H1 (cell line): Measurements from ENCODE around the gene TRIM67. TPM values are rescaled to one million over a fixed set of nuclear protein-coding genes. Genes with fewer than 3 reads are reported as not detected.

Experiments used
- CTCF ChIA-PET: fragments of 300-600 bp; sonication (Branson Sonifier 250); formaldehyde crosslinking; loops from one replicate; lab custom pipeline; 2021; ENCODE audit not compliant: partially characterized antibody; lab: Charles Lee
- POLR2A ChIA-PET: fragments of 300-600 bp; sonication (Branson Sonifier 250); formaldehyde crosslinking; loops from one replicate; lab custom pipeline; 2021; ENCODE audit warnings: inconsistent platforms; ENCODE audit not compliant: partially characterized antibody; lab: Charles Lee
- DNase-seq, 2 experiments: peaks; one replicate each; pipeline versions ENCODE4 v3.0.0 to v3.0.0-alpha.2; 2010 to 2022; ENCODE audit warnings: low spot score in 2 of 2, low read depth in 1 of 2, mixed read lengths in 1 of 2
- FAIRE-seq: peaks from 2 replicates; lab custom pipeline; 2011; peaks lifted over from hg19 to GRCh38; lab: Jason Lieb, UNC
- H2AFZ ChIP-seq: 2 replicates; pipeline ENCODE4 v1.8.1; 2012; ENCODE audit warnings: low read length, inconsistent platforms
- H2AK5ac ChIP-seq: 2 replicates; pipeline ENCODE4 v1.6.1; 2013; ENCODE audit warnings: low read depth, low read length
- H2BK120ac ChIP-seq: replicated peaks from 2 replicates; pipeline ENCODE3; 2013; ENCODE audit warnings: low read depth, low read length, inconsistent platforms
- H2BK12ac ChIP-seq: 2 replicates; pipeline ENCODE4 v1.6.1; 2013; ENCODE audit warnings: low read depth, low read length
- H2BK15ac ChIP-seq: 2 replicates; pipeline ENCODE4 v1.6.1; 2013; ENCODE audit warnings: low read length
- H2BK20ac ChIP-seq: 2 replicates; pipeline ENCODE4 v1.6.1; 2013; ENCODE audit warnings: low read length
- H2BK5ac ChIP-seq: 2 replicates; pipeline ENCODE4 v1.6.1; 2013; ENCODE audit warnings: low read depth, low read length
- H3K14ac ChIP-seq: 2 replicates; pipeline ENCODE4 v1.6.1; 2013; ENCODE audit warnings: inconsistent platforms; ENCODE audit not compliant: insufficient read length
- H3K18ac ChIP-seq: 2 replicates; pipeline ENCODE4 v1.6.1; 2013; ENCODE audit warnings: low read length; ENCODE audit errors: extremely low read depth
- H3K23ac ChIP-seq: 2 replicates; pipeline ENCODE4 v1.6.1; 2013; ENCODE audit warnings: inconsistent platforms; ENCODE audit not compliant: insufficient read length
- H3K23me2 ChIP-seq: 2 replicates; pipeline ENCODE4 v1.6.1; 2013; ENCODE audit warnings: low read depth, low read length
- H3K27ac ChIP-seq: 2 replicates; pipeline ENCODE4 v1.6.1; 2011; ENCODE audit warnings: low read depth, low read length, inconsistent platforms
- H3K27me3 ChIP-seq, 4 experiments: replicated peaks in 1 of 4; 1 replicate in 1 of 4; 2 replicates in 3 of 4; pipeline versions ENCODE4 v1.6.1 to v1.8.1; 2011 to 2013; ENCODE audit warnings: low read length in 3 of 4, mild to moderate bottlenecking in 3 of 4, inconsistent platforms in 2 of 4, mixed read lengths in 2 of 4, moderate library complexity in 1 of 4; ENCODE audit not compliant: control insufficient read depth in 3 of 4, insufficient read depth in 3 of 4; ENCODE audit errors: extremely low read depth in 1 of 4
- H3K36me3 ChIP-seq, 4 experiments: 2 replicates each; pipeline versions ENCODE4 v1.6.1 to v1.8.1; 2011 to 2013; ENCODE audit warnings: mild to moderate bottlenecking in 4 of 4, low read length in 3 of 4, moderate library complexity in 2 of 4, control low read depth in 1 of 4, inconsistent platforms in 1 of 4; ENCODE audit not compliant: insufficient read depth in 4 of 4, control insufficient read depth in 2 of 4
- H3K4ac ChIP-seq: replicated peaks from 2 replicates; pipeline ENCODE3; 2013; ENCODE audit warnings: low read length, low read depth, mixed read lengths, inconsistent platforms; ENCODE audit not compliant: insufficient read length
- H3K4me1 ChIP-seq, 4 experiments: replicated peaks in 1 of 4; 1 replicate in 1 of 4; 2 replicates in 3 of 4; pipeline versions ENCODE4 v1.6.1 to v1.8.1; 2011 to 2013; ENCODE audit warnings: low read length in 3 of 4, inconsistent platforms in 2 of 4, mixed read lengths in 1 of 4; ENCODE audit not compliant: insufficient read depth in 4 of 4, control insufficient read depth in 3 of 4
- H3K4me2 ChIP-seq, 2 experiments: 2 replicates each; pipeline versions ENCODE4 v1.6.1 to v1.8.1; 2011 to 2013; ENCODE audit warnings: low read depth in 2 of 2, low read length in 2 of 2, control low read depth in 1 of 2, inconsistent platforms in 1 of 2, mild to moderate bottlenecking in 1 of 2; ENCODE audit not compliant: insufficient read depth in 1 of 2
- H3K4me3 ChIP-seq, 4 experiments: fragments of 200-600, 300-600 bp in 1 of 4; sonication (generic), shearing (Covaris generic), sonication (Bioruptor Twin) in 1 of 4; 2 replicates each; pipeline versions ENCODE4 v1.5.1 to v1.8.1; 2011 to 2016; ENCODE audit warnings: low read length in 4 of 4, low read depth in 3 of 4, control low read depth in 2 of 4, inconsistent platforms in 2 of 4, mild to moderate bottlenecking in 2 of 4, mixed read lengths in 1 of 4, moderate library complexity in 1 of 4; ENCODE audit not compliant: insufficient read depth in 2 of 4; ENCODE audit errors: extremely low read depth in 1 of 4
- H3K56ac ChIP-seq: replicated peaks from 2 replicates; pipeline ENCODE3; 2013; ENCODE audit warnings: low read depth, mild to moderate bottlenecking, mixed read lengths, low read length, inconsistent platforms; ENCODE audit not compliant: insufficient read length
- H3K79me1 ChIP-seq: 2 replicates; pipeline ENCODE4 v1.6.1; 2013; ENCODE audit warnings: low read depth, low read length, control low read depth
- H3K79me2 ChIP-seq, 2 experiments: 2 replicates each; pipeline versions ENCODE4 v1.6.1 to v1.8.1; 2012 to 2013; ENCODE audit warnings: low read length in 2 of 2, mild to moderate bottlenecking in 2 of 2, inconsistent platforms in 1 of 2; ENCODE audit not compliant: insufficient read depth in 2 of 2, control insufficient read depth in 1 of 2
- H3K9ac ChIP-seq, 4 experiments: replicated peaks in 1 of 4; 1 replicate in 1 of 4; 2 replicates in 3 of 4; pipeline versions ENCODE4 v1.6.1 to v1.8.1; 2011 to 2013; ENCODE audit warnings: low read depth in 3 of 4, low read length in 3 of 4, control low read depth in 2 of 4, mild to moderate bottlenecking in 2 of 4, moderate library complexity in 2 of 4, inconsistent platforms in 1 of 4; ENCODE audit errors: extremely low read depth in 1 of 4
- H3K9me3 ChIP-seq, 2 experiments: 2 replicates each; pipeline versions ENCODE4 v1.6.1 to v1.8.1; 2012 to 2013; ENCODE audit warnings: mild to moderate bottlenecking in 2 of 2, moderate library complexity in 2 of 2, control low read depth in 1 of 2, inconsistent platforms in 1 of 2, low read depth in 1 of 2, low read length in 1 of 2, mixed read lengths in 1 of 2; ENCODE audit not compliant: insufficient read depth in 2 of 2
- H4K20me1 ChIP-seq, 2 experiments: replicated peaks in 1 of 2; 2 replicates each; pipeline versions ENCODE3 to v1.8.1; 2011 to 2013; ENCODE audit warnings: inconsistent platforms in 2 of 2, low read length in 2 of 2, mild to moderate bottlenecking in 1 of 2; ENCODE audit not compliant: insufficient read depth in 2 of 2, control insufficient read depth in 1 of 2
- H4K5ac ChIP-seq: 2 replicates; pipeline ENCODE4 v1.6.1; 2013; ENCODE audit warnings: low read length, low read depth, mixed read lengths, inconsistent platforms; ENCODE audit not compliant: insufficient read length
- H4K8ac ChIP-seq: 2 replicates; pipeline ENCODE4 v1.8.0; 2013; ENCODE audit warnings: mild to moderate bottlenecking, moderate library complexity, low read length, inconsistent platforms; ENCODE audit not compliant: insufficient read depth; ENCODE audit errors: extremely low read depth
- H4K91ac ChIP-seq: replicated peaks from 2 replicates; pipeline ENCODE3; 2013; ENCODE audit warnings: low read length, mixed read lengths, inconsistent platforms; ENCODE audit not compliant: insufficient read length
- WGBS, 2 experiments: shearing (Covaris generic) in 1 of 2; methylation state at CpG; one replicate each; pipeline versions ENCODE4 v1.1.6 to v1.1.7; 2013 to 2015; ENCODE audit warnings: low lambda C conversion rate in 2 of 2, mixed read lengths in 2 of 2, inconsistent platforms in 1 of 2, low coverage in 1 of 2, missing lambda C conversion rate in 1 of 2; ENCODE audit not compliant: insufficient replicate concordance in 2 of 2, insufficient coverage in 1 of 2, insufficient read length in 1 of 2; ENCODE audit errors: extremely low coverage in 1 of 2, missing lambda C conversion rate in 1 of 2; 5-methylcytosine and 5-hydroxymethylcytosine counted together
- polyA plus RNA-seq, 7 experiments: library from polyadenylated mRNA; depleted of rRNA in 3 of 7; stranded (reverse) in 5 of 7; unstranded in 2 of 7; fragments of >200 nt in 5 of 7; fragments of 200-250 nt in 2 of 7; gene quantifications; 1 replicate in 5 of 7; 2 replicates in 1 of 7; 4 replicates in 1 of 7; pipeline versions ENCODE4 v1.2.1 to v1.2.3, GENCODE V29; 2011 to 2013; ENCODE audit warnings: missing spikeins in 2 of 7, mixed read lengths in 2 of 7
- total RNA-seq: library from RNA; stranded (reverse); fragmentation: NEBNext Ultra II Directional; extraction: Animal tissue kit (Norgen Biotek cat#: 25700); gene quantifications from 2 replicates; pipeline ENCODE4 v1.2.1, GENCODE V29; 2021

The TRIM67 gene
- total and polyA plus RNA-seq, 2 of the 8 experiments (the other 6 are each of a cell fraction or from before 2014, with no cell fraction given): under 0.01 TPM; not detected in 1

DNA sequence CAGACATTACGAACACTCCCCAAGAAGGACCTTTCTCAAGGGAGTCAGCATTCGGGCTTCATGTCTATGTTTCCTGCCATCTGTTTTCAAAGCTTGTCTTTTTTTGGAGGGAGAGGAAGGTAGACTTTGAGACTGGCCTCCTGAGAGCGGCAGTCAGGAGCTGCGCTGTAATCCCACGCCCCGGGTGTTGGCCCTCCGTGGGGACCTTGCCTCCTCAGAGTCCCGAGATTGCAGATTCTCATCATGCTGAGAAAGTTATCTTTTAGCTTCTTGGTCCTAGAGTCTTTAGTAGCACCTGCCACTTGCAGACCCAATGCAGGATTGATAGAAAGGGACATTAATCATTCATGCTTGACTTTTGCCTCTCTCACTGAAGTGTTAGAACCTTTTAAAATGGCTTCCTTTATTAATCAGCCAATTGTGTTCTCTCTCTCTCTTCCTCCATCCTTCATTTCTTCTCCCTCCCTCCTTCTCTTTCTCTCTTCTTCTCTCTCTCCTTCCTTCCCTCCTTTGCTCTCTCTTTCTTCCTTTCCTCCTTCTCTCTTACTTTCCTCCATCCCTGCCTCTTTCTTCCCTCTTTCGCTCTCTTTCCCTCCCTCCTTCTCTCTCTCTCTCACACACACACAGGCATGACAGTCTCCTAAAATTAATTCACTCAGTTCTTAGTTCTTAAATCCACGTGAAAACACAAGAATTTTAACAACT, 54.0 kb downstream of the TRIM67 start:
- Histone ChIP-seq H4K20me1 (peaks cover 0 to 7% of the 10 kb centered on the region in 2 experiments), H3K36me3 (no peaks in the 10 kb centered on the region), H4K91ac (no peak overlapping the region), H2AK5ac (no peak overlapping the region), H2BK15ac (no peak overlapping the region), H4K5ac (no peak overlapping the region), H4K8ac (no peak overlapping the region), H3K9me3 (no peaks in the 10 kb centered on the region), H3K23me2 (no peaks in the 10 kb centered on the region), H2BK20ac (no peak overlapping the region), H3K18ac (no peak overlapping the region), H2AFZ (no peak overlapping the region), H3K27ac (no peak overlapping the region), H3K79me1 (no peaks in the 10 kb centered on the region), H3K79me2 (no peaks in the 10 kb centered on the region), H3K4me1 (peaks cover 0 to 7% (median under 1%) of the 10 kb centered on the region in 4 experiments; a peak in 6 of 7 replicates), H3K27me3 (peaks cover 31 to 53% (median 44%) of the 10 kb centered on the region in 4 experiments), H3K4me3 (no peak overlapping the region), H3K14ac (no peak overlapping the region), H2BK120ac (no peak overlapping the region), H3K4ac (no peak overlapping the region), H2BK5ac (no peak overlapping the region), H3K4me2 (no peak overlapping the region), H2BK12ac (no peak overlapping the region), H3K9ac (no peak overlapping the region), H3K56ac (no peak overlapping the region), H3K23ac (no peak overlapping the region)
- FAIRE-seq (no peak), DNase-seq (no peak)
- WGBS, 2 experiments: 56 to 87% methylated on average over 1 to 10 of the region's 10 CpGs
- ChIA-PET CTCF (interaction anchor here (0.7 to 1.7 kb wide), 7 partner anchors 9 to 418 kb away, joined by 3 to 4 read pairs (median 3); partner anchors contain the start of gene TRIM67), POLR2A (interaction anchor here (0.7 kb wide), 1 partner anchor 546 kb away, joined by 3 read pairs; no protein-coding TSS in a partner anchor)
